Measurements from ENCODE around the gene IRX1.

- TF ChIP-seq CTCF (IDR thresholded peaks at IDR 0.05) (no peak), POLR2A (IDR thresholded peaks at IDR 0.05) (no peak)
Measured at GRCh38 chr5:3607541-3608181, 12.0 kb downstream of the IRX1 start.

Measured in body of pancreas (tissue), 4 donors.